ENCODE data around the gene RASEF.

GRCh38 chr9:82972446-82972845 lies 90.5 kb downstream of the RASEF start:
- TF ChIP-seq CTCF (IDR thresholded peaks at IDR 0.05; ENCODE audit: extremely low read depth in 1 of 2, insufficient read depth in 1 of 2, low read depth in 1 of 2, low read length in 2 of 2) (no peak), POLR2A (IDR thresholded peaks at IDR 0.05; ENCODE audit: low read depth, low read length) (no peak)
